ENCODE measurements around the gene TUBD1.

DNA sequence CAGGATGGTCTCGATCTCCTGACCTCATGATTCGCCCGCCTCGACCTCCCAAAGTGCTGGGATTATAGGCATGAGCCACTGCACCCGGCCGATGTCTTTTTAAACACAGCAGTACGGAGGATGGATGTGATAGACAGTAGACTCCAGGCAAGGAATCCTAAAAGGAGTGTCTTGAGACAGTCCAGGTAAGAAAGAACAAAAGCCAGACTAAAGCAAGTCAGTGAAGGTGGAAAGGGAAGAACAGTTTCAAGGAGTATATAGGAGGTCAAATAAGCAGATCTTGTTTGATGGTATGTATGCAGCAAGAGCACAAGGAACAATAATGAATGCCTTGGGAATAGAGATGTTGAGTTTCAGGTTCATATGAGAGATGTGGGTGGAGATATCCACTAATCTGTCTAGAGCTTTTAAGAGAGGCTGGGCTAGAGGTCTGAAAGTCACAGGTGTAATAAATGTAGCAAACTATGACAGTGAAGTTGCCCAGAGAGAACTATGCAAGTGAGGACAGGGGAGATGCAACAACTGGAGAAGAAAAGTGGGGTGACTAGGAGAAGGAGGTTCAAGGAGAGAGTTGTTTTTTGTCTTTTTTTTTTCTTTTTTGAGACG lies 4.5 kb downstream of the TUBD1 start:
- TF ChIP-seq, protein P1, sequence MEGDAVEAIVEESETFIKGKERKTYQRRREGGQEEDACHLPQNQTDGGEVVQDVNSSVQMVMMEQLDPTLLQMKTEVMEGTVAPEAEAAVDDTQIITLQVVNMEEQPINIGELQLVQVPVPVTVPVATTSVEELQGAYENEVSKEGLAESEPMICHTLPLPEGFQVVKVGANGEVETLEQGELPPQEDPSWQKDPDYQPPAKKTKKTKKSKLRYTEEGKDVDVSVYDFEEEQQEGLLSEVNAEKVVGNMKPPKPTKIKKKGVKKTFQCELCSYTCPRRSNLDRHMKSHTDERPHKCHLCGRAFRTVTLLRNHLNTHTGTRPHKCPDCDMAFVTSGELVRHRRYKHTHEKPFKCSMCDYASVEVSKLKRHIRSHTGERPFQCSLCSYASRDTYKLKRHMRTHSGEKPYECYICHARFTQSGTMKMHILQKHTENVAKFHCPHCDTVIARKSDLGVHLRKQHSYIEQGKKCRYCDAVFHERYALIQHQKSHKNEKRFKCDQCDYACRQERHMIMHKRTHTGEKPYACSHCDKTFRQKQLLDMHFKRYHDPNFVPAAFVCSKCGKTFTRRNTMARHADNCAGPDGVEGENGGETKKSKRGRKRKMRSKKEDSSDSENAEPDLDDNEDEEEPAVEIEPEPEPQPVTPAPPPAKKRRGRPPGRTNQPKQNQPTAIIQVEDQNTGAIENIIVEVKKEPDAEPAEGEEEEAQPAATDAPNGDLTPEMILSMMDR (IDR thresholded peaks at IDR 0.05; ENCODE audit: low read depth, low read length, missing input control), result no peak
- TF ChIP-seq YY1 (IDR thresholded peaks at IDR 0.05), result no peak
- TF ChIP-seq RAD21 (IDR thresholded peaks at IDR 0.05), result no peak

Data from liver (tissue), 3 donors.